Stimulated activated CD4-positive, alpha-beta T cell treated with anti-CD3 and anti-CD28 coated beads, Interleukin-1b, Interleukin-23, amount 100 ng/mL, for 48 hours (primary cell): Measurements from ENCODE around the gene ITGB5.
"Not testable (repeated sequence)": the region's sequence is repeated elsewhere in the genome, so short reads cannot be mapped to it uniquely, and the experiment has no call there.

ENCODE experiments used
- DNase-seq: peaks from one replicate; pipeline ENCODE4 v3.0.0-alpha.2; 2020

The ITGB5 gene

DNA sequence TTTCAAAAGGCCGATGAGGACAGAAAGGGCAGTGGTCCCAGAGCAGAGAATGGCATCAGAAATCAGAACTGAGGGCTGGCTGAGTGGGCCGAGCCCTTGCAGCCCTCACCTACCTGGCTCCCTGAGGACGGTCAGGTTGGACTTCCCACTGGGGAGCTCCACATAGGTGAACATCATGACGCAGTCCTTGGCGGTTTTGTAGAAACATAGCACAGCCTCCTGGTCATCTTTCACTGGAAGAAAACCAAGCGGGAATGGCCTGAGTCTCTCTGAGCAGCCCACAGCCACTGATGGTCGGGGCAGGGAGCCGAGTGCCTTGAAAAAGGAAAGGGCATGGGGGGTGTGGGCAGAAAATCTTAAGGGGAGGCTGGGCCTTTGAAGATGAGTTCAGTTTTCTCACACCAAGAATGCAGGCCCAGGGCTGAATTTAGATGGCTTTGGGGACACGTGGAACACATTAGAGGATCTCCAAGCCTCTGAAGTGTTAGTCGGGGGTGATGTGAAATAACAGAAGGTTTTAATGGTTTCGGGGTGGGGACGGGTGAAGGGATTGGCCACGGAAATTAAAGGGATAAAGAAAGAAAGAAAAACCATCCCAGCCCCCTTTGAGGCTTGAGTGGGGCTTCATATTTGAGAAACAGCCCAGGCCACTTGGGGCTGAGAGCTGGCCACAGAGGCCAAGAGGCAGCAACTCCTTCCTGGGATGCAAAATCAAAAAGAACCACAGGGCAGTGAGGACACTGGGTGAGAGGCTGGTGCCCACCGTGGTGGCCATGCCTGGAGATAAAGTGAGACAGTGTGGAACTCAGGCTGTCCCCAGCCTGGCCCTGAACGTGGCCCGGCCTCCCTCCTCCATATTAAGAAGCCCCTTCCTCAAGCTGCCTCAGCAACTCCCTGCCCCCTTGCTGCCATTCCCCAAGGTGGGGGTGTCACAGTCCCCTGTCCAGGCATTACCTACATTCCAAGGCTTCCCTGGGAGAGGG is 120.8 kb downstream of the ITGB5 start:
- DNase-seq = no peak

DNA sequence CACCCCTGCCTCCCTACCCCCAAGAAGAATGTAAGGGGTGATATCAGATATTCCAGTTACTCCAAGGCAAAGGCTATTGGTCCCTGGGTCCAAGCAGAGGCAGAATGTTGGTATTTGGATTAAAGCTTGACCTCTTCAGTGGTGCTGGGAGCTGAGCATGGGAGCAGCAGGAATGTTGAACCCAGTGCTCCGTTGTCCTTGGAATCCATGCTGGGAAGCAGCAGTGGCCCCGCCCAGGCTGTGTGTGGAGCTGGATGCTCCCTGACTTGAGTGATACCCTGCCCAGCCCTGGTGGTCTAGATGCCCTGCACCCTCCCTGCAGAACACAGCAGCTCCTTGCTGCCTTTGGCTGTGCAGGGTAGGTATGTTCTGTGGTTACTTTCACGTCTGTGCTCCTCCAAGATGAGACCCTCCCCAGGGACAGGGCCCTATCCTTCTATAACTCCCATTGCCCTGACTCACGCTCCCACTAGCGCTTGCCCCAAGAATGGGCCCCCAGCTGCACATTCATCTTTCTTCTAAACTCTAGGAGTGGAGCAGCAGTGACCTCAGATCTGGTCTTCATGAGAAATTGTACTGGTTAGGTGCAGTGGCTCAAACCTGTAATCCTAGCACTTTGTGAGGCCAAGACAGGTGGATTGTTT is 121.8 kb downstream of the ITGB5 start:
- no peak for DNase-seq

- no peak for DNase-seq
Measured at GRCh38 chr3:124764746-124765145, 122.4 kb downstream of the ITGB5 start.

DNA sequence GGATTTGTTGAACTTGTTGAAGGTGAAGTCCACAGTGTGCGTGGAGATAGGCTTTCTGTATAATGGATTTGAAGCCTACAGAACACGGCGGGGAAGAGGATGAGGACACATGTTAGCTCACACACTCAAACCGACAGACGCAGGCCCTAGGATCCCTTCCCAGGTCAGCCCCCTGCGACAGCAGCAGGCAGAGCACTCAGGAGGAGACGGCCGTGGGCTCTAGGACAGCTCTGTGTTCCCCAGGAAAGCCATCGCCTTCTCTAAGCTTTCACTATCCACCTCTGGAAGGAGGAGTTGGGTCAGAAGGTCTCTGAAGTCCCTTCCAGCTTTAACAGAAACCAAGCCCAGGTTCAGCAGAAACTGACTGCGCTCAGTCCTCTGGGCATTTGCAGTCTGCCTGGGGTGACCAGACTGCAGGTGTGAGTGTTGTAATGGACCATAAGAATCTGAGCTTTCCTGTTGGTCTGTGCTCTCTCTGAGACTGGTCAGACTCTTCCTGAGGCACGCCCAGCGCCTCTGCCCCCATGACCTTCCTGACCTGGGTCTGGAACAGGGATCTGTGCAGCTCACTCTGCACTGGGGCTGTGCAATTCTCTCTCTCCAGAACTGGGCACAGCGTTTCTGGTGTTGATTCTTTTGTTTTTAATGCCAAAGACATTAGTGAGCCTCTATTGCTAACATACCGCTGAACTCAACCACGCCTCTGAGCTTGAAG is 123.4 kb downstream of the ITGB5 start:
- DNase-seq = no peak

DNA sequence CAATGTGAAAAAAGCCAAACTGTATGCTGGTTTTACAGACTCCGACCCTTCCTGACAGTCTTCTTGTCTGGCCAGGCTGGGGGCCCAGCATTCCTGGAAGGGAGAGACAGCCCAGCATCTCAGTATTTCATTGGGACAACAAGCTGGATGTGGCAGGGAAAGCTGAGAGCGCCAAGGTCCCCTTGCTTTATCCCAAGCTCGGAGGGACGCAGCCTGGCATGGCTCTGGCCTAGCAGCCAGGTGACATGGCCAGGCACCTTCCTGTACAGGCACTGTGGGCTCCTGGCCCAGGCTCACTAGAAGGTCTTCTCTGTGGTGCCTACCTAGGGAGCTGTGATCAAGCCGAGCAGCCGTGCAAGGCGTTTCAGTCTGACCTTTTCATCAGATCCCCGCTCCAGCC is 124.0 kb downstream of the ITGB5 start:
- DNase-seq = no peak

DNA sequence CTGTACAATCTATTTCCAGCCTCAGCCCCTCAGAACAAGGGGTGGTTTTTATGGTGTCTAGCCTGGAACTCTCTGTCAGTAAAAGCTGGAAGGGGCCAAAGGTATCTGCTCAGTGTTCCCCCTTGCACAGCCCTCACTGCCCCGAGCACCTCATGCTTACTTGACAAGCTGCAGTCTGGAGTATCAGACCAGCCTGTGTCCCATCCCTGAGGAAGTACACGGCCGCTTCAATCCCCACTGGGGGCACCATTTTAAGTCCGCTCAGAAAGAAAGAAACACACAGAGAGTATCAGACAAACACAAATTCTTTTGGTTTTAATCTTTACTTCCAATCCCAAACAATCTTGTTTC is 124.5 kb downstream of the ITGB5 start:
- DNase-seq = no peak

GRCh38 chr3:124761935-124762660 is 125.1 kb downstream of the ITGB5 start:
- no peak for DNase-seq

DNA sequence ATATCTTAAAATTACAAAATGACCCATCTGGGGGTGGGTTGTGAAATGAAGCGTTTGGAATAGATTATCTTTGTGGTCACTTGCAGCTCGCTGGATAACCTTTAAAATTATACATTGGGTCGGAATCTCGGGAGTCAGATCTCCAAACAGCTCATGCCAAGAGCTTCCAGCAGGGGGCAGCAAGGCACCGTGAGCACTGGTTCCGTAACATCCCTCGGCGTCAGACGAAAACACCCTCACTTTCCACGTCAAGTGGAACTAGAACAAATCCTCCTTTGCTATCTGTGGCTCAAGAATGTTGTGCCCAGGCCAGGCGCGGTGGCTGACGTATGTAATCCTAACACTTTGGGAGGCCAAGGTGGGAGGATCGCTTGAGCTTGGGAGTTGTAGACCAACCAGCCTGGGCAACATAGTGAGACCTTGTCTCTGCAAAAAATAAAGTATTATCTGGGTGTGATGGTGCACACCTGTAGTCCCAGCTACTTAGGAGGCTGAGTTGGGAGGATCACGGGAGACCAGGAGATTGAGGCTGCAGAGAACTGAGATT is 125.8 kb downstream of the ITGB5 start:
- DNase-seq = peak; percentile 71

DNA sequence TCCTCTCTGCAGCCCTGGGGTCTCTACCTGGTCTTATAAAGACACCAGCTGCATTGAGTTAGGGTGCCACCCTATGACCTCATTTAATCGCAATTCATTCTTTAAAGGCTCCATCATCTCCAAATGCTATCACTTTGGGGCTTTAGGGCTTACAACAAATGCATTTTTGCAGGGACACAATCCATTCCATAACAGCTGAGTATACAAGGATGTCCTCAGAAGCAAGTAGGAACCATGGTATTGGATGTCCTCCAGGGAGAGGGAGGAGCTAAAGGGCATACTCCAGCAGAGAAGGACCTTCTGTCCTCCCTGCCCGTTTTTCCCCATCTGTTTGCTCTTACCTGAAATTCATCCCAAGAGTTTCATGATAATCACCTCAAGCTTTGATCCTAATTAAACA is 126.6 kb downstream of the ITGB5 start:
- DNase-seq = no peak

DNA sequence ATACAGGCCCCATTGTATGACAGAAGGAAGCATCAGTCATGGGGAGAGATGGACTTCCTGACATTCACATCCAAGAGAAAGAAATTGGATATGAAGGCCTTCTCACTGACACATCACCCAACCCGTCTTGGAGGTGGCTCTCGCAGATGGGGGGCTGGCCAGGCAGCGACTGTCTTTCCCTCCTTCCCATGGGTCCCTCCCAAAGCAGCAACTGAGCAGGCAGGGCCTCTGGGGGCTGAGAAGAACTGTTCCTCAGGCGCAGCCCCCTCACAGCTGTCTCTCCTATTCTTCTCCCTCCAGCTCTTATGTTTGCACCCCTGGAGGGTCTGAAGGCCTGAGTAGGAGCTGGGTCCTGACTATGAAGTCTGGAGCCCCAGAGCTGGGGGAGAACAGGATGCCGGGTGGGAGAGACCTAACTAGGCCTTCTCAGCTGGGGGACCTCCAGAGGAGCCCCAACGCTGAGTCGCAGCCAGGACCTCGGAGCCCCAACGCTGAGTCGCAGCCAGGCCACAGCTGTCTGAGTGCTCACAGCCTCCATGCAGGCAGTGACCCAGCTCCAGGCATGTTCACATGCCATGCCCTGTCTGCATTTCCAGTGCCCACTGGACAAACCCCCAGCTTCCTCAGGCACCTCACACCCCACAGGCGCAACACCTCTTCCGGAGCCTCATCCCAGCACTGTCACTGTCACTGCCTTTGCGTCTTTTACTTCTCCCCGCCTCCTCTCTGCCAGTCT is 127.3 kb downstream of the ITGB5 start:
- DNase-seq = no peak

DNA sequence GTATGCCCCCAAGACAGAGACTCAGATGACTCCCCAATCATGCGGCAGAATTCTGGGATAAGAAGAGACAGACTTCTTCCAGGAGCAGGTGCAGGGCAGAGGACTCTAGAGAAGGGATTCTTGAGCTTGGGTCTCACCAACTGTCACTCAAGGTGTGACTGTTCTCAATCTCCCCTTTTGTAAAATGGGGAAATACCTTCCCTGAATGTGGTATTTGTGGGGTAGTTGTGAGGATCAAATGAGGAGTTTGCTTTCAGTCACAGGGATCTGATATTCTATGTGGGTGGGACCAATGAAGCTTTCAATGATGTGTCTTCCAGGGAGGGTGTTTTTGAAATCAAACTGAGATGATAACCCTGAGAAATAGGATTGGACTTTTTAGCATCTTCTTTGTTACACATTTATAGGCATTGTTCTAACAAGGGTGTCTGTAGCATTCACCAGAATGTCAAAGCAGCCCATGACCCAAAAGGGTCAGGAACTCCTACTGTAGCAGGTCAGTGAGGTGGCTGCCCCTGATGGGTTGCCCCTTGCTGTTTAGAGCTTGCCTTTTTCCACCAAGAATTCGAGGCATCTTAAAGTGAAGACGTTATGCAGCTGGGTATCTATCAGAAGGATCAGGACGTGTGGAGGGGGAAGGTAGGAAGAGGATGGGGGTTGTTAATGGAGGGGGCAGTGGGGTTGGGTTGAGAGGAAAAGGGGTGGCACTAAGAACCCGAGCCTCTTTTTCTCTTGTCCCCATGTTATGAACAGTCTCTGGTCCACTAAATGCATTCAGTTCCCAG is 128.1 kb downstream of the ITGB5 start:
- no peak for DNase-seq

DNA sequence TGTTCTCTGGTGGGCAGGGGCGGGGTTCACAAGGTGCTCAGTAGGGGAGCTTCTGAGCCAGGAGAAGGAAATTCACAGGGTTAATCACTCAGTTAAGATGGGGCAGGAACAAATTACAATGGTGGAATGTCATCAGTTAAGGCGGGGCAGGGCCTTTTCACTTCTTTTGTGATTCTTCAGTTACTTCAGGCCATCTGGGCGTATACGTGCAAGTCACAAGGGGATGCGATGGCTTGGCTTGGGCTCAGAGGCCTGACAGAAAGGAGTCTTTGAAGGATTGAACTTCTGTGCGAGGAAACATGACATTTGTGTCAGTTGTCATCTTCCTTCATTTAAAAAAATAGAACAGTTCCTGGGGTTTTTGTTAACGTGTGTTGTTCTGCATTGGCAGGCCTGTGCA is 129.2 kb downstream of the ITGB5 start:
- DNase-seq = not testable (repeated sequence)

GRCh38 chr3:124752051-124752450 is 135.1 kb downstream of the ITGB5 start:
- DNase-seq = no peak

- no peak for DNase-seq
Measured at GRCh38 chr3:124751501-124751900, 135.7 kb downstream of the ITGB5 start.

- not testable (repeated sequence) for DNase-seq
Measured at GRCh38 chr3:124749877-124750276, 137.3 kb downstream of the ITGB5 start.

GRCh38 chr3:124748560-124749198 is 138.5 kb downstream of the ITGB5 start:
- no peak for DNase-seq

DNA sequence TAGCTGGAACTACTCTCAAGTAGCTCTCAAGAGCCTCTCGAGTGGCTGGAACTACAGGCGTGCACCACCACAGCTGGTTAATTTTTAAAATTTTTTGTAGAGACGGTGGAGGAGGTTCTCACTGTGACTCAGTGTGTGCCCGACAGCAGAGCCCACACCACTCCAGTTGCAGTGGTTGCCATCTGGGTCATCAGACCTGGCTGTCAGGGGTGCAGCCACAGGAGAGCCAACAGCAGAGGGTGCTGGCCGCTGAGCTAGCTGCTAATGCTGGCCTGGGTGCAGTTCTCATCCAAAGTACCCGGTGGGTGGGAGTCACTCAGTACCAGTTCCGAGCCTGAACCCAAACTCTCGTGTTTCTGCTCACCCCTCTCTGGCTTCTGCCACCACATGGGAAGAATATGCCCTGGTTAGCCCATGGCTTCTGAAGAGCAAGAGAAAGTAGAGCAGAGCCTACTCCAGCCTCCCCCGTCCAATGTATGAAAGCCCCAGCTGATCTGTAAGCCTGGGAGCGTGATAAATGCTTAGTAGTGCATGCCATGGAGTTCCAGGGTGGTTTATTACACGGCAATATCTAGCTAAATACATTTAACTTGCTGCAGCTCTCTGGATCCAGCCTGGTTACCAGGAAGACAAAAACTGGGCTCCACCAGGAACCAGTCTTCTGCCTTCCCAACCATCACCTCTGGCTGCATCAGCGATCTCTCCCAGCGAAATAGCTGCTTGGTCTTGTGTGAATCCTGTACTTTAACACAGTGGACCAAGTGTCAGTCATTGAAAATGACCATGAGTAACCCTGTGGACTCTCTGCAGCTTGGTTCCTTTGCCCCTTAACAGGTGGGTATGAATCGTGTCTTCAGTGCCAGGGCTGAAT is 139.8 kb downstream of the ITGB5 start:
- no peak for DNase-seq

DNA sequence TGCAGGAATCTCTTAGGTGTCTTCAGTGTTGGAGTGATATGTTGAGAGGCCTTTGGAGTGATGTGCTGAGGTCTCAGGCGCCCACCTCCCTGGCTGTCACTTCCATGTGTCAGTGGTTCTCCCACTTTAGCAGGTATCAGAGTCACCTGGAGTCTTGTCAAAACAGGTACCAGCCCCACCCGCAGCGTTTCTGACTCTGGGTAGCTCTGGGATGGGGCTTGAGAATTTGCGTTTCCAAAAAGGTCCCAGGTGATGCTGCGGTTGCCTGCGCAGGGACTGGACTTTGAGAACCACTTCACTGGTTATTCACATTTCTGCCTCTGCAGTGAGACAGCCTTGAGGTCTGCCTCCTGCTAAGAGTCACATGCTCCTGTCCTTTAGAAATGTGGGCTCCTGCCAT is 141.4 kb downstream of the ITGB5 start:
- DNase-seq = no peak

- no peak for DNase-seq
Measured at GRCh38 chr3:124741027-124741426, 146.1 kb downstream of the ITGB5 start.

DNA sequence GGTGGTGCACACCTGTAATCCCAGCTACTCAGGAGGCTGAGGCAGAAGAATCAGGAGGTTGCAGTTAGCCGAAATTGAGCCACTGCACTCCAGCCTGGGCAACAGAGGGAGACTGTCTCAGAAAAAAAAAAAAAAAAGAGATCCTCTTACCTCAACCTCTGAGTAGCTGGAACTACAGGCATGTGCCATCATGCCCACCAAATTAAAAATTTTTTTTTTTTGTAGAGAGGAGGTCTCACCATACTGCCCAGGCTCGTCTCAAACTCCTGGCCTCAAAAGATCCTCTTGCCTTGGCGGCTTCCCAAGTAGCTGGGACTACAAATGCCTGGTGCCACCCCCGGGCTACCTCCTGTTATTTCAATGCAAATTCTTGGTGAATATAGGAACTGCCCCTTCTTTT is 155.4 kb downstream of the ITGB5 start:
- no peak for DNase-seq
